DND-41 (cell line): ENCODE data around the gene FBXL13.
"Not testable (repeated sequence)": the region's sequence is repeated elsewhere in the genome, so short reads cannot be mapped to it uniquely, and the experiment has no call there.

Experiments used
- CTCF ChIP-seq: IDR thresholded peaks from 2 replicates; pipeline ENCODE4 v1.5.1; 2012; ENCODE audit warnings: borderline replicate concordance, low read length, moderate library complexity, mild to moderate bottlenecking; ENCODE audit not compliant: poor library complexity, severe bottlenecking; ENCODE audit errors: extremely low read depth
- EZH2 ChIP-seq: IDR thresholded peaks from 3 replicates; pipeline ENCODE4 v1.6.1; 2012; ENCODE audit warnings: borderline replicate concordance, low read depth, mild to moderate bottlenecking, moderate library complexity, low read length, inconsistent platforms; ENCODE audit not compliant: severe bottlenecking

- not testable (repeated sequence) for TF ChIP-seq CTCF, EZH2
Measured at GRCh38 chr7:102838572-102839101, 236.0 kb downstream of the FBXL13 start.
